GM18507 (cell line): ENCODE data around the gene CSNK1A1.
"Not testable (repeated sequence)": the region's sequence is repeated elsewhere in the genome, so short reads cannot be mapped to it uniquely, and the experiment has no call there.

Experiments used
- DNase-seq: peaks from one replicate; pipeline ENCODE4 v3.0.0; 2011; ENCODE audit warnings: low read depth; ENCODE audit not compliant: insufficient read length; ENCODE audit errors: extremely low spot score
- FAIRE-seq: peaks from 2 replicates; lab custom pipeline; 2011; peaks lifted over from hg19 to GRCh38; lab: Jason Lieb, UNC

Gene CSNK1A1

GRCh38 chr5:149540089-149540488 lies 11.2 kb downstream of the CSNK1A1 start:
- DNase-seq (no peak), FAIRE-seq (no peak)

DNA sequence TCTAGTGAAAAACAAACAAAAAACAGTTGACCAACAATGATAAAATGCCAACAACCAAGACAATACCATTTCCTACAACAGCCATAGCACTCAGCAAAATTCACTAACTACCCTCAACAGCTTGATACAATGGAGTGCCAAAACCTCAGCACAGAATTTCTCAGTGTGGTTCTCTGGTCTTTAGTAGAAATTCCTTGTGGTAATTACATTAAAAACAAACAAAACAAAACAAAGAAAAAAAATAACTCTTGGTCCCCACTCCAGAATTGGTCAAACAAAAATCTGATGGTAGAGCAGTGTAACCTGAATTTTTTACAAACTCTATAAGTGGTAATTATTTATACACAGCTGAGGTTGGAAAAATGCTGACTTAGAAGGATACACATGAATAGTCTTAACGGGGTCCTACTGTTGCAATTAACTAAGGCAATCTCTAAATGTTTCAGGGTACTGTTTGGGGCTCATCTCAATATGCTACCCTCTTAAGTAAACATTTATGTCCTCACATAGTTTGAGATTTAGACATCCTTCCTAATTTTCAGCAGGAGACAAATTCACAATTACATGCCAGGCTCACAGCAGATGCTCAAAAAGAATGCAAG lies 13.8 kb downstream of the CSNK1A1 start:
- no peak for DNase-seq
- no peak for FAIRE-seq

DNA sequence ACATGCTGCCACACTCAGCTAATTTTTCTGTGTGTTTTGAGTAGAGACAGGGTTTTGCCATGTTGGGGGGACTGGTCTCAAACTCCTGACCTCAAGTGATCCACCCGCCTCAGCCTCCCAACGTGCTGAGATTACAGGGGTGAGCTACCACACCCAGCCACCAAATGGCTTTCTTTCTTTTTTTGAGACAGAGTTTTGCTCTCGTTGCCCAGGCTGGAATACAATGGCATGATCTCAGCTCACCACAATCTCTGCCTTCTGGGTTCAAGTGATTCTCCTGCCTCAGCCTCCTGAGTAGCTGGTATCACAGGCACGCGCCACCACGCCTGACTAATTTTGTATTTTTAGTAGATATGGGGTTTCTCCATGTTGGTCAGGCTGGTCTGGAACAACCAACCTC lies 15.5 kb downstream of the CSNK1A1 start:
- FAIRE-seq, DNase-seq: not testable (repeated sequence)

GRCh38 chr5:149532413-149532812 lies 18.8 kb downstream of the CSNK1A1 start:
- DNase-seq (no peak), FAIRE-seq (no peak)

DNA sequence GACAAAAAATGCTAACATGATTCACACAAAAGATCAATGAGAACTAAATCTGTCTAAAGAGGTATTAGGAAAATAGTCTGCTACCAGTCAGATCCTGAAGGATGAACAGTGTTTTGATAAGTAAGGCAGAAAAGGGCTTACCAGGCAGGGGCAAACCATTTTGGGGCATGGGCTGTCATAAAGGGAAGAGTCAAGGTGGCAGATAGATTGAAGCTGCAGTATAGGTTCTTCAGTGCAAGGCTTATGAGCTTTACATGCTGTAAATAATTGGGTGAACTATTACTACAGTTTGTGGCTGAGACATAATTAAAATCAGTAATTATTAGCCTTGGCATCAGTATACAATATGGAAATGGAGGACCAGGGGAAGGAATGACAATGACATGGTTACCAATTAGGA lies 21.8 kb downstream of the CSNK1A1 start:
- FAIRE-seq = no peak

GRCh38 chr5:149528281-149529060 lies 22.8 kb downstream of the CSNK1A1 start:
- FAIRE-seq = no peak
- no peak for DNase-seq

More for the DNA sequence above, 21.8 kb downstream of the CSNK1A1 start:
- no peak for DNase-seq

DNA sequence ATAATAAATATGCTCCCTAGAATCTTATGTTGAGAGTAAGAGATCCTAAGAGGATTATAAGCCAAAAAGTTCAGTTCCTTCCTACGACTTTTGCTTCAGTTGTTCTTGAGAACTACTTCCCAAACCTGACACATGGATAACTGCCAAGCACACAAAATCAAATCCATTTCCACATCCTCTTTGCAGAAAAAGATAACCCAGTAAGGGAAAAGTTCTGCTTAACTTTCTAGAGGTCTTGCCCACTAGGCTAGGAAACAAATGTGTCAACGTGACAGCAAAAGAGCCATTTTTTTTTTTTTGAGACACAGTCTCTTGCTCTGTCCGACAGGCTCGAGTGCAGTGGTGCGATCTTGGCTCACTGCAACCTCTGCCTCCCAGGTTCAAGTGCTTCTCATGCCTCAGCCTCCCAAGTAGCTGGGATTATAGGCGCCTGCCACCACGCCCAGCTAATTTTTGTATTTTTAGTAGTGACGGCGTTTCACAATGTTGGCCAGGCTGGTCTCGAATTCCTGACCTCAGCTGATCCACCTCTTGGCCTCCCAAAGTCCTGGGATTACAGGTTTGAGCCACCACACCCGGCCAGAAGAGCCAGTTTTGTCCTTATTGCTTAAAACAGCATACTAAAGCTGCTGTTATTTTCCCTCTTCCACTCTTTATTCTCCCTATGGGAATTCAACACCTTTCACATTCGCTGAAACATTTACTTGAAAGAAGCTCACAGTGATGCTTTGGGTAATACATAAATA lies 24.2 kb downstream of the CSNK1A1 start:
- DNase-seq (no peak), FAIRE-seq (no peak)

DNA sequence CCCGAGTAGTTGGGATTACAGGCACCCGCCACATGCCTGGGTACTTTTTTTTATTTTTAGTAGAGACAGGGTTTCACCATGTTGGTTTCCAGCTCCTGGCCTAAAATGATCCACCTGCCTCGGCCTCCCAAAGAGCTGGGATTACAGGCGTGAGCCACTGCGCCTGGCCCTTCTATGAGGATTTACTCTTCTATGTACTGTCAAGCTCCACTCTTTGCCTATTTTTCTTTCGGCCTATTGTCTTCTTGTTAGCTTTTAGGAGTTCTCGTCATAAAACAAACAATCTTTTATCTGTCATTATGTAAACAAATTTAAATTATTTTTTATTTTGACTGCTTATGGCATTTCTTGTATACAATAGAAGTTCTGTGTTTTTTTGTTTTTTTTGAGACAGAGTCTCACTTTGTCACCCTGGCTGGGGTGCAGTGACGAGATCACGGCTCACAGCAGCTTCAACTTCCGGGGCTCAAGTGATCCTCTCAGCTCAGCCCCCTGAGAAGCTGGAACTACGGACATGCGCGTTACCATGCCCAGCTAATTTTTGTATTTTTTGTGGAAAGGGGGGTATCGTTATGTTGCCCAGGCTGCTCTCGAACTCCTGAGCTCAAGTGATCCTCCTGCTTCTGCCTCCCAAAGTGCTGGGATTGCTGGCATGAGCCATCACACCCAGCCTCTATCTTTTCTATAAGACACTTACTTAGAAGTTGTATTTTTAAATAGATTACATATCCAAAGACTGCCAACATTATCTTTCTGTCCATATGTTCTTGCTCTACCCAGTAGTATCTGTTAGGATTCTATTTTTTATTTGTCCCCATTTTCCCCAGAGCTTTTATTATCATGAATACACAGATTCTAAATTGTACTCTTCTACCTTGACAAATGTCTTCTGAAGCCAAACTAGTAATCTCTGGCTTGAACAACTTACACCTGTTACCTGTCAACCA lies 29.2 kb downstream of the CSNK1A1 start:
- no peak for FAIRE-seq
- no peak for DNase-seq

DNA sequence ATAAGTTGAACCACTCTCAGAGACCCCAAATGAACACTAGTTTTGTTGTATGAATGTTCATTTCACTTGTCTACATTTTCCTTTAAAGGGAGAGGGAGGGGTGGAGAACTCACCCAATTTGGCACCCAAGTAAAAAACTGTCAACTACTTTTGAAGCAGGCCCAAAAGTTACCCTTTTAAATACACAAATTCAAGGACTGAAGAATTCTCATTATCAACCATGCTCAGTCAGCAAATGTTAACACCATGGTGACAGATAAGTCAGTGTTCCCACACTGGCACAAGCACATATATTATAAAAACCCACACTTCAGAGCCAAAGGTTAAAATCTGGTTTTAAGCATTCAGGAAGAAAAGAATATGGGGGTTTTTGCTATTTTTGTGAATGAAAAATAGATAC lies 31.6 kb downstream of the CSNK1A1 start:
- DNase-seq = no peak
- FAIRE-seq = no peak

GRCh38 chr5:149518620-149519019 lies 32.6 kb downstream of the CSNK1A1 start:
- FAIRE-seq (no peak), DNase-seq (no peak)

DNA sequence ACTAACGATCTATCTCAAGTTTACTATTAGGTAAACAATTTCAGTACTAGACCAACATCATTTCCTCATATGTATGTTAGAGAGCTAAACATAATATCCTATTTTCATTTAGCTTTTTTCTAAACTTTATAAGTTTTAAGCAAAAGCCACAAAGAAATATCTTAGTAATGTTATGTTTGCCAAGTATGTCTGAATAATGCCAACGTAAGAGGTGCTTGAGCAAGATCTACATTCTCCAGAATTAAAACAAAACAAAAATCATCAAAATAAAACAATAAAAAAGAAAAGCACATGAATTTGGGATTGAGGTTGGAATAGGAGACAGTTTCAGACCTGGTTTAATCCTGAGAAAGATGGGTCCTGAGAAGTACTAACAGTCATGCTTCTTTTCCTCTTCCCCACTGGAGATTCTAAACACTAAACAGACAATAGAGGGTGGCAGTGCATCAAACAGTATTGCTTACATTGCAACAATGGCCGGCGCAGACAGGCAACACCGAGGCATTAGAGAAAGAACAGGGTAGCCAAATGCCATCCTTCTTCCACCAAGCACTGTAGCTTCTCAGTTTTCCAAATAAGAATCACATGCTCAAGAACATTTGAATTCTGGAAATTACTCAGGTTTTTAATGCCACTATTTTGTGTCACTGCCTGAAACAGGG lies 33.6 kb downstream of the CSNK1A1 start:
- DNase-seq (no peak), FAIRE-seq (no peak)

- no peak for DNase-seq
- FAIRE-seq = no peak
Observed at GRCh38 chr5:149514512-149514911, 36.7 kb downstream of the CSNK1A1 start.

- not testable (repeated sequence) for DNase-seq, FAIRE-seq
Observed at GRCh38 chr5:149513372-149513947, 37.8 kb downstream of the CSNK1A1 start.

- FAIRE-seq = no peak
- no peak for DNase-seq
Observed at GRCh38 chr5:149510136-149510535, 41.1 kb downstream of the CSNK1A1 start.

DNA sequence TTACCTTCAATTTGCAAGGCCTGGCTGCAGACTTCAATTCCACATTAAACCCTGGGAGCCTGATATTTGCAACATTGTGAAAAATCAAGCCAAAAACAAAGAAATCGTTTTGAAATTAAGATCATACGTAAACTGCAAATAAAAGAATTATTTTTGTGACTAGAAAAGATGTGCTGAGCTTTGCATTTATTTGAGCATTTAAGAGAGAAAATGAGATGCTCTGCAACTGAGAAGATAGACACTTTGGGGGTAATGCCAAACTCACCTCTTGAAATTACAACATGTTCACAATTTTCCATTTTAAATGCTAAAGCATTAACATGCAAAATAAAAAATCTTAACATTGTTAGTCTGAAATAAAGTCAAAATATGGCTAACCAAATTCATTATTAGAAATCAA lies 46.6 kb downstream of the CSNK1A1 start:
- no peak for DNase-seq
- no peak for FAIRE-seq

- no peak for DNase-seq
- FAIRE-seq = no peak
Observed at GRCh38 chr5:149503006-149503405, 48.2 kb downstream of the CSNK1A1 start.

DNA sequence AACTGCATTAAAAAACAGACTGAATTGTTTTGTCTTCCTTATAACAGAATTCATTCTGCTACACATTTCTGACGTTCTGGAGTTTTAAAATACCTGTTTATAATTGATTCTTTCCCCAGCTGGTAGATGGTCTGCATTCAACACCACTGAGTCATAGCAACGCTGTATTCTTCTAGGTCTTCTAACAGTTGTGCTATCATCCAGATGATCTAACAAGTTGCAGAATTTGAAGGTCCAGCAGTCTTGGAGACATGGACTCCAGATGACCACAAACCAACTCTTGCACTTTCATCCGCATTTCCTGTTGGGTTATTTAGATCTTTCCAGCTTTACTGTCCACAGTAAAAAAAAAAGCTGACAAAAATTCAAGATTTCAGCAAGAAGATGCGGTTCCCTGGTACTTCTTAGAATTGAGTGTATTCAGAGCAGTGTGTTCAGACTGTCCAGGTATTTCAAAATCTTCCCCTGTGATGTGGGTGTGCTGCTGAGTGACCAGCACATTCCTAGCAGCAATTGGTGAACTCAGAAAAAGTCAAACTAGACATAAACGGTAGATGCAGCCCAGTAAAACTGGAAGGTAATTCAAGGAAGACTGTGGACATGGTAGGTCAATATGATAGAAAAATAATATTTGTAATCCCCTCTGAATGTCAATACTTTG lies 50.2 kb downstream of the CSNK1A1 start:
- no peak for FAIRE-seq
- no peak for DNase-seq

DNA sequence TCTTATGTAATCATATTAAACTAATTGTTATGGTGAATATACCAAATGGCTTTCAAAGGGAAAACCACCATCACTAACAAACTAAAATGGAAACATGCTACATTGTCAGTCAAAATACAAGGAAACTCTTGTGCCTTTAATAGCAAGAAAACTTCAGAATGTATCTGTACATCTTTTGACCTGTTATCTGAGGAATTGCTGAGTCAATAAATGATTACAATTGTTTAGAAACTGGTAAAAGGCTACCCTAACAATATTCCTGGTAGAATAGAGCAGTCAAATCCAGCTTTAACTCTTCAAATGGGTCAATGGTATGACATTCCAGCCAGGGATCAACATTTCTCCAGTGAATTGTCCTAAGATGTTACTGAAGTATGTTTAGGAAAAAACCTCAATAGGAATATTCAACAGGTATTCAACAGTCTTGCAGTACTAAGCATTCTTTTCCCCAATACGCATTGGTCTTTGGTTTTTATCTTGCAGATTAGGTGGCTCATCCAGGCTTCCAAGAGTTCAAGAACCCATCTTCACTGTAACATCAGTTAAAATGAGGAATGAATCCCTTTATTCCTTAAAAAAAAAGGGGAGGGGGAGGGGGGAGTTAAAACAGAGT lies 52.4 kb downstream of the CSNK1A1 start:
- FAIRE-seq = no peak
- no peak for DNase-seq
